ENCODE data around the gene APOL6. TPM values are rescaled to one million over a fixed set of nuclear protein-coding genes. Genes with fewer than 3 reads are reported as not detected.
A peak's percentile ranks its signal among the peaks of the same experiment; 100 is the strongest.
"Not testable (repeated sequence)": the region's sequence is repeated elsewhere in the genome, so short reads cannot be mapped to it uniquely, and the experiment has no call there.

The APOL6 gene
- total RNA-seq, 1 donor from 2014 or later = 20.9 TPM

DNA sequence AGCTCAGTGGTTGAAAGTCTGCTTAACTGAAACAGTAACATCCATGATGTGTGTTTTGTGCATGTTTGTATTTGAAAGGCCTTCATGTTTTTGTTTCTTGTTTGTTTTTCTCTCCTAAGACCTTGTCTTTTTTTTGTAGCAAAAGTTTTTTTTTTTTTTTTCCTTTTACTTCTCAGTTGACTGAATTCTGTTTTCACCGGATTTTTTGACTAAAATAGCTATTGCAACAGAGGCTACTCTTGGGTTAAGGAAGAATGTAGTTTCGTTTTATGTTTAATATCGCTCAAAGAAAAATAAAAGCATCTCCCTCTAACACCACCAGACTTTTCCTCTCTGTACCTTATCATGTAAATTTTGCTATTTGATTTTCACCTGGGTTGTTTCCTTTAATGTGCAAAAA is 15.1 kb downstream of the APOL6 start:
- Histone ChIP-seq H3K4me3 (ENCODE audit: low read depth, low read length) (no peak overlapping the region), H3K36me3 (ENCODE audit: control insufficient read depth, insufficient read depth, low read length) (no peaks in the 10 kb centered on the region), H3K27me3 (ENCODE audit: control insufficient read depth, insufficient read depth, low read length) (no peaks in the 10 kb centered on the region)
- TF ChIP-seq, protein P1, sequence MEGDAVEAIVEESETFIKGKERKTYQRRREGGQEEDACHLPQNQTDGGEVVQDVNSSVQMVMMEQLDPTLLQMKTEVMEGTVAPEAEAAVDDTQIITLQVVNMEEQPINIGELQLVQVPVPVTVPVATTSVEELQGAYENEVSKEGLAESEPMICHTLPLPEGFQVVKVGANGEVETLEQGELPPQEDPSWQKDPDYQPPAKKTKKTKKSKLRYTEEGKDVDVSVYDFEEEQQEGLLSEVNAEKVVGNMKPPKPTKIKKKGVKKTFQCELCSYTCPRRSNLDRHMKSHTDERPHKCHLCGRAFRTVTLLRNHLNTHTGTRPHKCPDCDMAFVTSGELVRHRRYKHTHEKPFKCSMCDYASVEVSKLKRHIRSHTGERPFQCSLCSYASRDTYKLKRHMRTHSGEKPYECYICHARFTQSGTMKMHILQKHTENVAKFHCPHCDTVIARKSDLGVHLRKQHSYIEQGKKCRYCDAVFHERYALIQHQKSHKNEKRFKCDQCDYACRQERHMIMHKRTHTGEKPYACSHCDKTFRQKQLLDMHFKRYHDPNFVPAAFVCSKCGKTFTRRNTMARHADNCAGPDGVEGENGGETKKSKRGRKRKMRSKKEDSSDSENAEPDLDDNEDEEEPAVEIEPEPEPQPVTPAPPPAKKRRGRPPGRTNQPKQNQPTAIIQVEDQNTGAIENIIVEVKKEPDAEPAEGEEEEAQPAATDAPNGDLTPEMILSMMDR (IDR thresholded peaks at IDR 0.05; ENCODE audit: insufficient read depth, low read length, poor library complexity, severe bottlenecking) = no peak
- no peak for DNase-seq (ENCODE audit: low read depth)

DNA sequence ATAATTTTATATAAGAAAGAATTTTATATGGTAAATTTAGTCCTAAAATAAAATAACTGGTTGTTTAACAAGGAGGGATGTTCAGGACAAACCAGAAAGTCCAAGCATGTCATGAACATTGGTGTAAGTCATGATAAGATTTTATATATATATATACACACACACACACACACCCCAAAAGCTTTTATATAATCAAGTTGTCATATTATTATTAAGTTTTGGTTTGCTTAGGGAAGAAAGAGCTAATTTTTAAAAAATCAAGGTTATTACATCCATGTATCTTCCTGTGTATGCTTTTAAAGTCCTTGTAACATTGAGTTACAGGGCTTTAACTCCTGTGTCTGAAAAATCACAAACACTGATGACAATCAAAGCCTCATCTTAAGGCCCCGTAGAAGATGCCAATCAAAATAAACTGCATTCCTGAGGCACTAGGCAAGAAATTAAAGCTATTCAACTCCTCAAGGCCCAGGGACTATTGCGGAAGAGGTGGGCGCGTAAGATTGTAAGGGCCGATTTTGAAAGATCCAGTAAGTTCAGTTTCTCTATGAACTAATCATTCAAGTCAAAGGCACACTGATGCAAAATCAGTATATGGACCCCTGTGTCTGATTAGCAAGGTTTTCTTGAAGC is 16.8 kb downstream of the APOL6 start:
- Histone ChIP-seq H3K36me3 (ENCODE audit: control insufficient read depth, insufficient read depth, low read length) (no peaks in the 10 kb centered on the region), H3K27me3 (ENCODE audit: control insufficient read depth, insufficient read depth, low read length) (no peaks in the 10 kb centered on the region), H3K4me3 (ENCODE audit: low read depth, low read length) (no peak overlapping the region)
- TF ChIP-seq, protein P1 (IDR thresholded peaks at IDR 0.05; ENCODE audit: insufficient read depth, low read length, poor library complexity, severe bottlenecking) = no peak
- DNase-seq (ENCODE audit: low read depth) = no peak

DNA sequence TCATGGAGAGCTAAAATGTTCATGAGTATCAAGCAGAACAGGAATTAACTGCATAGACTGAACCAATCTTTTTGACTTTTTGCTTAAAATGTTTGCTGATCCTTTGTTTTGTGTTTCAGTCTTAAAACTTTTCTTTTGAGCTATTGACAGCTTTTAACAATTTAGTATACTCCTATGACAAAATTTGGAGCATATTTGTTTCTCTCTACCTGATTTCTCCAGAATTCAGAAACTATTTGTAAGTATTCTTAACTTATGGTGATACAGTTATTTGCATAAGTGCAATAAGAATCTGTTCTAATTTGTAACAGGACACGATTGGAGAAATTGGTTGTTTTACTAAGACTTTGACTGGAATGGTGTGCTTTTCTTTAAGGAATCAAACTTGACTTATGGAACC is 18.5 kb downstream of the APOL6 start:
- not testable (repeated sequence) for H3K4me3 ChIP-seq (ENCODE audit: low read depth, low read length); H3K36me3 ChIP-seq (ENCODE audit: control insufficient read depth, insufficient read depth, low read length); H3K27me3 ChIP-seq (ENCODE audit: control insufficient read depth, insufficient read depth, low read length); DNase-seq (ENCODE audit: low read depth)

DNA sequence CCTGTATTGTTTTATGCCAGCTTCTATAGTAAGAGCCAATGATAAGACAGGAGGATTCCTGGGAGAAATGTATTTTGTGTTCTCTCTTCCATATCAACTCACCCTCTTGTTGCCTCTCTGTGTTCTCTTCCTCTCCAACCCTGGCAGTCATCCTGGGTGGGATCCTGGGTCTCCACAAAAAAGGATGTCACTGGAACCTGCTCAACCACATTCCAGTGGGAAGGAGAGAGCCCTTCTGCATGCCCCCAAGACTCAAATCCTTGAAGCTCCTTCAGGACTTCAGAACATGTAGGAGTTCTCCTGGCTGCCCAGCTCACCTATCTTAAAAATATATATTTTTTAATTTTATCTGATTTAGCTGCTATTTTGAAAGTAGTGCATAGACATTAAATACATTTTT is 26.1 kb downstream of the APOL6 start:
- TF ChIP-seq, protein P1 (IDR thresholded peaks at IDR 0.05; ENCODE audit: insufficient read depth, low read length, poor library complexity, severe bottlenecking) = no peak
- Histone ChIP-seq H3K4me3 (ENCODE audit: low read depth, low read length) (no peak overlapping the region), H3K27me3 (ENCODE audit: control insufficient read depth, insufficient read depth, low read length) (no peaks in the 10 kb centered on the region), H3K36me3 (ENCODE audit: control insufficient read depth, insufficient read depth, low read length) (no peaks in the 10 kb centered on the region)
- DNase-seq (ENCODE audit: low read depth) = no peak

DNA sequence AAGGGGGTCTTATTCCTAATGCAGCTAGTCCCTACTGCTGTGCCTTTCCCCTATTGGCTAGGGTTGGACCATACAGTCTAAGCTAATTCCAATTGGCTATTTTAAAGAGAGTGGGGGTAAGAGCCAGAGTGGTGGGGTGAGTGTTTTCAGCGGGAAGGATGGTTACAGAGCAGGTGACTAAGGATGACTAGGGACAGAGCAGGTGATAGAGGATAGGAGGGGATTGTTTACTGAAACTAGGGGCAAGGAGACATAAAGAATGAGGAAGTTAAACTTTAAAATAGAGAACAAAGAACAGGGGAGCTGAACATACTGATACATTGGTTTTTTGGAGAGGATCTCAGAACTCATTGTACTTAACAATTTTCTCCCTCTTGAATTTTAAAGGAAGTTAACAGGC is 27.8 kb downstream of the APOL6 start:
- H3K36me3 ChIP-seq (ENCODE audit: control insufficient read depth, insufficient read depth, low read length); DNase-seq (ENCODE audit: low read depth); H3K4me3 ChIP-seq (ENCODE audit: low read depth, low read length); H3K27me3 ChIP-seq (ENCODE audit: control insufficient read depth, insufficient read depth, low read length): not testable (repeated sequence)

DNA sequence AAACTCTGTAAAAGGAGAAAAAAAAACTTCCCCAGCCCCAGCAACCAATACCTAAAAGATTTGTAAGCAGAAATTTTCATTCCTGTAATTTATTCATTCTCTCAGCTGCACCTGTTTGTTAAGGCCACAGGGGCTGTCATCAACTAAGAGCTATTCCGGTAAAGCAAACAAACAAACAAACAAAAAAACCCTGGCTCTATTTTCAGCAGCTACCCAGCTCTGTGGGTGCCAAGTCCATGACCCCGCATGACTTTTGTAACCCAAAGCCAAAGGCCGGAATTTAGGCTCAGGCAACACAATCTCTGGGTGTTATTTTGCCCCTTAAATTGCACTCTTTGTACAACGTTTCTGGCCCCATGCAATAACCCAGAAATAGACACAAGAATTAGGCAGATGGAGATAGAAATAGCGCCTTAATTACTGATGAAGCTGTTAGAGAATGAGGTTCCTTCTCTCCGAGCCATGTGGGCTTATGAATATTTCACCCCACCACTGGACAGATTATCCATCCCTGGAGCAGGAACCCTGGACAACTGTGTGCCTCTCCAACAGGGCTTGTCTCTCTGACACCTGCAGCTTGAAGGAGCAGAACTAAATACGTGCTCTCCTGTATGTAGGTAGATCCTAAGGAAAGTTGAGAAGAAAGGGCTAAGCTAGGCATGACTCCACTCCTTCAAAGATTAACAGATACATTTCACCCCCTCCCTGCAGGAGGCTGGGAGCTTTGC is 29.4 kb downstream of the APOL6 start:
- DNase-seq (ENCODE audit: low read depth) = no peak
- H3K27me3 ChIP-seq (ENCODE audit: control insufficient read depth, insufficient read depth, low read length) = no peaks in the 10 kb centered on the region
- H3K4me3 ChIP-seq (ENCODE audit: low read depth, low read length) = no peak overlapping the region
- TF ChIP-seq, protein P1 (IDR thresholded peaks at IDR 0.05; ENCODE audit: insufficient read depth, low read length, poor library complexity, severe bottlenecking) = no peak
- H3K36me3 ChIP-seq (ENCODE audit: control insufficient read depth, insufficient read depth, low read length) = no peaks in the 10 kb centered on the region

DNA sequence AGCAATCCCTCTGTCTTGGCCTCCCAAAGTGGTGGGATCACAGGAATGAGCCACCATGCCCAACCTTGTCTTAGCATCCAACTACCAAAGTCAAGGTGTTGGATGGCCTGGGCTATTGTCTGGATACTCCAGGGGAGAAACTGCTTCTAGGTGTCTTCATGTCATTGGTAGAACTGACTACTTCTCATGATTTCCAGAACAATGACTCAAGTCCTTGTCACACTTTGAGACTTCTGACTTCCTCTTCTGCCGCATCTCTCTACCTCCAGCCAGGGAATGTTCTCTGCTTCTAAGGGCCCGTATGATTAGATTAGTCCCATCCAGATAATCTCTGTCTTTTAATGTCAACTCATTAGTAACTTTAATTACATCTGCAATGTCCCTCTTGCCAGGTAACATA is 30.6 kb downstream of the APOL6 start:
- TF ChIP-seq, protein P1 (IDR thresholded peaks at IDR 0.05; ENCODE audit: insufficient read depth, low read length, poor library complexity, severe bottlenecking) = no peak
- DNase-seq (ENCODE audit: low read depth) = no peak
- no peaks in the 10 kb centered on the region for H3K27me3 ChIP-seq (ENCODE audit: control insufficient read depth, insufficient read depth, low read length)
- H3K4me3 ChIP-seq (ENCODE audit: low read depth, low read length) = no peak overlapping the region
- no peaks in the 10 kb centered on the region for H3K36me3 ChIP-seq (ENCODE audit: control insufficient read depth, insufficient read depth, low read length)

DNA sequence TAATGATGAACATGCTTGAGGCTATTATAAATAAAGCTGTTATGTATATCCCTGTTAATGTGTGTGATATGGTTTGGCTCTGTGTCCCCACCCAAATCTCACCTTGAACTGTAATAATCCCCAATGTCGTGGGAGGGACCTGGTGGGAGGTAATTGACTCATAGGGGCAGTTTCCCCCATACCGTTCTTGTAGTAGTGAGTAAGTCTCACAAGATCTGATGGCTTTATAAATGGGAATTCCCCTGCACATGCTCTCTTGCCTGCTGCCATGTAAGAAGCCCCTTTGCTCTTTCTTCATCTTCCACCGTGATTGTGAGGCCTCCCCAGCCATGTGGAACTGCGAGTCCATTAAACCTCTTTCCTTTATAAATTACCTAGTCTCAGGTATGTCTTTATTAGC is 31.2 kb downstream of the APOL6 start:
- H3K4me3 ChIP-seq (ENCODE audit: low read depth, low read length); H3K27me3 ChIP-seq (ENCODE audit: control insufficient read depth, insufficient read depth, low read length); H3K36me3 ChIP-seq (ENCODE audit: control insufficient read depth, insufficient read depth, low read length): not testable (repeated sequence)
- peak; percentile 35 for DNase-seq (ENCODE audit: low read depth)
